Epithelial cell of alveolus of lung (primary cell): ENCODE results near the gene HBD. TPM values are rescaled to one million over a fixed set of nuclear protein-coding genes. Genes with fewer than 3 reads are reported as not detected.

Source experiments
- total RNA-seq: library from RNA; depleted of rRNA; stranded (reverse); fragments of >200 nt; gene quantifications from 2 replicates; pipeline ENCODE4 v1.2.1, GENCODE V29; 2015

Gene HBD
- total RNA-seq = not detected in 2 replicates

DNA sequence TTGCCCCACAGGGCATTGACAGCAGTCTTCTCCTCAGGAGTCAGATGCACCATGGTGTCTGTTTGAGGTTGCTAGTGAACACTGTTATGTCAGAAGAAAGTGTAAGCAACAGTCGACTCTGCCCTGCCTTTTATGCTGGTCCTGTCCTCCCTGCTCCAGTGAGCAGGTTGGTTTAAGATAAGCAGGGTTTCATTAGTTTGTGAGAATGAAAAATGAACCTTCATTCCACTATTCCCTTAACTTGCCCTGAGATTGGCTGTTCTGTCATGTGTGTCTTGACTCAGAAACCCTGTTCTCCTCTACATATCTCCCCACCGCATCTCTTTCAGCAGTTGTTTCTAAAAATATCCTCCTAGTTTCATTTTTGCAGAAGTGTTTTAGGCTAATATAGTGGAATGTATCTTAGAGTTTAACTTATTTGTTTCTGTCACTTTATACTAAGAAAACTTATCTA, at the start of gene HBD:
TSS of gene HBD (minus strand) at position 103 of the 454 bp plus-strand sequence. CDS start at position 53, 50 bp downstream.

DNA sequence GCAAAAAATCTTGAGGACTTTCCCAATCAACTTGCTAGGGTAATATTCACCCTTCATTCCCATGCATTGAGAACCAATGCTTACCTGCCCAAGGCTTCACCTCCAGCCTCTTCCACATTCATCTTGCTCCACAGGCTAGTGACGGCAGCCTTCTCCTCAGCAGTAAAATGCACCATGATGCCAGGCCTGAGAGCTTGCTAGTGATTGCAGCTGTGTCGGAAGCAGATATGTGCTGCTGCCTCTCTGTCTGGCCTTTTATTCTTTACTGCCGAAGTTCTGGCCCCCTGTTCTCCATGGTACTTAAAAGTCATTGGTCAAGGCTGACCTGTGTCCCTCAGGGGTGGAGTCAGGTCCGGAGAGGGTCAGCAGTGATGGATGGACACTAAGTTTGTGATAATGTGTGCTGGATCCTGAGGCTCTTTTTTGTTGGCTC, 35.4 kb upstream of the HBD start, which contains the start of gene HBE1:
TSS of gene HBE1 (minus strand) at position 231 of the 433 bp plus-strand sequence. CDS start at position 176, 55 bp downstream.

GRCh38 chr11:5254646-5255413, 20.5 kb upstream of the HBD start, which contains the start of gene HBG2:
Gene HBG2, minus strand, starts transcription at chr11:5254781. Its CDS starts 53 bp downstream, at chr11:5254728.

GRCh38 chr11:5249807-5250396, 15.6 kb upstream of the HBD start, which contains the start of gene HBG1:
Gene HBG1, minus strand, starts transcription at chr11:5249857. Its CDS starts 53 bp downstream, at chr11:5249804.

DNA sequence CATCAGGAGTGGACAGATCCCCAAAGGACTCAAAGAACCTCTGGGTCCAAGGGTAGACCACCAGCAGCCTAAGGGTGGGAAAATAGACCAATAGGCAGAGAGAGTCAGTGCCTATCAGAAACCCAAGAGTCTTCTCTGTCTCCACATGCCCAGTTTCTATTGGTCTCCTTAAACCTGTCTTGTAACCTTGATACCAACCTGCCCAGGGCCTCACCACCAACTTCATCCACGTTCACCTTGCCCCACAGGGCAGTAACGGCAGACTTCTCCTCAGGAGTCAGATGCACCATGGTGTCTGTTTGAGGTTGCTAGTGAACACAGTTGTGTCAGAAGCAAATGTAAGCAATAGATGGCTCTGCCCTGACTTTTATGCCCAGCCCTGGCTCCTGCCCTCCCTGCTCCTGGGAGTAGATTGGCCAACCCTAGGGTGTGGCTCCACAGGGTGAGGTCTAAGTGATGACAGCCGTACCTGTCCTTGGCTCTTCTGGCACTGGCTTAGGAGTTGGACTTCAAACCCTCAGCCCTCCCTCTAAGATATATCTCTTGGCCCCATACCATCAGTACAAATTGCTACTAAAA, 7.5 kb downstream of the HBD start, which contains the start of gene HBB:
TSS of gene HBB (minus strand) at position 340 of the 579 bp plus-strand sequence. CDS start at position 290, 50 bp downstream.

DNA sequence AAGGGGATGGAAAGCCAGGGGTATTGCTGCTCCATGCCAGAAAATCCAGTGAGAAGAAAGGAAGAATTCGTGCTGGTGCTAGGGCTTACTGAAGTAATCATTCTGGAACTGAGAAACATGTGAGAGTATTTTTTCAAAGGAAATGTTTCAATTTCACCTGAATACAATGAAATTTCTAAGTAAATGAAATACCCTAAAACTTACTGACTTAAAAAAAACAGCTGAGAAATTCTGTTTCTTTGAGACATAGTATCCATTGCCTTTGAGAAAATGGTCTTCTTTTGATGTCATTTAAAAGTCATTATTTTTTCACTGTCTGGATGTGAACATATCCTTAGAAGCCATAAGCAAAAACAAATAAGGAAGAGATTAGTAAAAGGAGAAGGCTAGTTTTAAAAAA, 33.7 kb downstream of the HBD start, which contains the start of gene OR51V1:
TSS of gene OR51V1 (minus strand) at position 101 of the 400 bp plus-strand sequence. CDS start at position 101, 0 bp downstream.

Other genes with a start within 250 kb of the HBD start
- gene OR51L1, start 239.6 kb downstream of the HBD start, total RNA-seq = not detected in 2 replicates
- gene OR52J3, start 188.0 kb downstream of the HBD start, total RNA-seq = not detected in 2 replicates
- gene OR52E2, start 174.9 kb downstream of the HBD start, total RNA-seq = not detected in 2 replicates
- gene OR52E1, start 164.9 kb downstream of the HBD start, total RNA-seq = not detected in 2 replicates
- gene OR52A5, start 96.1 kb downstream of the HBD start, total RNA-seq = not detected in 2 replicates
- not detected in 2 replicates for gene OR52A1, start 79.7 kb downstream of the HBD start, total RNA-seq
- not detected in 2 replicates for gene OR51V1, start 33.8 kb downstream of the HBD start, total RNA-seq
- gene HBB, start 7.4 kb downstream of the HBD start, total RNA-seq = not detected in 2 replicates
- not detected in 2 replicates for gene HBG1, start 15.4 kb upstream of the HBD start, total RNA-seq
- gene HBG2, start 20.3 kb upstream of the HBD start, total RNA-seq = 1.2 TPM in 1 of 2 replicates, not detected in the other
- not detected in 2 replicates for gene HBE1, start 35.5 kb upstream of the HBD start, total RNA-seq
- gene OR51B4, start 67.5 kb upstream of the HBD start, total RNA-seq = not detected in 2 replicates
- not detected in 2 replicates for gene OR51B2, start 89.8 kb upstream of the HBD start, total RNA-seq
- gene OR51B5, start 109.0 kb upstream of the HBD start, total RNA-seq = not detected in 2 replicates
- gene OR51B6, start 117.0 kb upstream of the HBD start, total RNA-seq = not detected in 2 replicates
- gene OR51M1, start 149.3 kb upstream of the HBD start, total RNA-seq = not detected in 2 replicates
- not detected in 2 replicates for gene OR51Q1, start 187.6 kb upstream of the HBD start, total RNA-seq
- gene OR51I1, start 207.0 kb upstream of the HBD start, total RNA-seq = not detected in 2 replicates
- not detected in 2 replicates for gene OR51I2, start 214.8 kb upstream of the HBD start, total RNA-seq